Peyer's patch (tissue), 4 donors: ENCODE data around the gene ARHGAP26.

Experiments
- CTCF ChIP-seq, 6 experiments: fragments of 450-650 bp in 4 of 6; fragments of 200-600 bp in 2 of 6; sonication (generic) in 1 of 6; IDR thresholded peaks; one replicate each; pipeline ENCODE4 v1.5.1; 2017 to 2019; ENCODE audit warnings: antibody characterized with exemption in 6 of 6, mild to moderate bottlenecking in 3 of 6, moderate library complexity in 1 of 6
- POLR2A ChIP-seq, 2 donors: fragments of 450-650 bp; IDR thresholded peaks; one replicate each; pipeline ENCODE4 v1.5.1; 2017; ENCODE audit warnings: antibody characterized with exemption in 2 of 2, mild to moderate bottlenecking in 2 of 2, moderate library complexity in 2 of 2

GRCh38 chr5:143241892-143242291, 471.7 kb downstream of the ARHGAP26 start:
- no peak for TF ChIP-seq CTCF (IDR thresholded peaks at IDR 0.05)
- TF ChIP-seq POLR2A (IDR thresholded peaks at IDR 0.05) = no peak
